Duodenal mucosa (tissue), 2 donors: ENCODE measurements around the gene RANBP9.

Experiments used
- H3K27ac ChIP-seq: one replicate; pipeline ENCODE4 v1.7.0; 2013; ENCODE audit warnings: low read depth, low read length
- H3K27me3 ChIP-seq, 2 donors: one replicate each; pipeline ENCODE4 v1.7.0; 2013; ENCODE audit warnings: low read length in 2 of 2, control low read depth in 1 of 2; ENCODE audit not compliant: insufficient read depth in 2 of 2, control insufficient read depth in 1 of 2
- H3K36me3 ChIP-seq, 2 donors: one replicate each; pipeline ENCODE4 v1.7.0; 2013; ENCODE audit warnings: low read length in 2 of 2, control low read depth in 1 of 2; ENCODE audit not compliant: insufficient read depth in 2 of 2, control insufficient read depth in 1 of 2
- H3K4me1 ChIP-seq, 2 donors: one replicate each; pipeline ENCODE4 v1.7.0; 2013; ENCODE audit warnings: low read length in 2 of 2, control low read depth in 1 of 2; ENCODE audit not compliant: insufficient read depth in 2 of 2, control insufficient read depth in 1 of 2
- H3K4me3 ChIP-seq, 2 donors: one replicate each; pipeline ENCODE4 v1.7.0; 2013; ENCODE audit warnings: low read length in 2 of 2, low read depth in 1 of 2
- H3K9ac ChIP-seq, 2 donors: one replicate each; pipeline ENCODE4 v1.7.0; 2013; ENCODE audit warnings: low read length in 2 of 2, low read depth in 1 of 2
- H3K9me3 ChIP-seq, 2 donors: one replicate each; pipeline ENCODE4 v1.7.0; 2013; ENCODE audit warnings: low read length in 2 of 2, control low read depth in 1 of 2; ENCODE audit not compliant: control insufficient read depth in 1 of 2

The RANBP9 gene

GRCh38 chr6:13669476-13669875 is 42.2 kb downstream of the RANBP9 start:
- H3K27me3 ChIP-seq: no peaks in the 10 kb centered on the region
- no peaks in the 10 kb centered on the region for H3K36me3 ChIP-seq
- H3K9ac ChIP-seq: no peak overlapping the region
- no peaks in the 10 kb centered on the region for H3K4me1 ChIP-seq
- no peak overlapping the region for H3K4me3 ChIP-seq
- no peaks in the 10 kb centered on the region for H3K9me3 ChIP-seq
- no peak overlapping the region for H3K27ac ChIP-seq

- no peaks in the 10 kb centered on the region for H3K4me1 ChIP-seq
- H3K27me3 ChIP-seq: no peaks in the 10 kb centered on the region
- H3K9me3 ChIP-seq: no peaks in the 10 kb centered on the region
- no peaks in the 10 kb centered on the region for H3K36me3 ChIP-seq
- H3K27ac ChIP-seq: no peak overlapping the region
- no peak overlapping the region for H3K9ac ChIP-seq
- no peak overlapping the region for H3K4me3 ChIP-seq
Measured at GRCh38 chr6:13668291-13668928, 43.2 kb downstream of the RANBP9 start.

GRCh38 chr6:13667655-13668054 is 44.0 kb downstream of the RANBP9 start:
- Histone ChIP-seq H3K4me1 (no peaks in the 10 kb centered on the region), H3K9ac (no peak overlapping the region), H3K9me3 (no peaks in the 10 kb centered on the region), H3K4me3 (no peak overlapping the region), H3K36me3 (no peaks in the 10 kb centered on the region), H3K27me3 (no peaks in the 10 kb centered on the region), H3K27ac (no peak overlapping the region)

GRCh38 chr6:13666194-13667105 is 45.2 kb downstream of the RANBP9 start:
- Histone ChIP-seq H3K4me1 (no peaks in the 10 kb centered on the region), H3K36me3 (no peaks in the 10 kb centered on the region), H3K9me3 (no peaks in the 10 kb centered on the region), H3K27ac (no peak overlapping the region), H3K4me3 (no peak overlapping the region), H3K9ac (no peak overlapping the region), H3K27me3 (no peaks in the 10 kb centered on the region)

DNA sequence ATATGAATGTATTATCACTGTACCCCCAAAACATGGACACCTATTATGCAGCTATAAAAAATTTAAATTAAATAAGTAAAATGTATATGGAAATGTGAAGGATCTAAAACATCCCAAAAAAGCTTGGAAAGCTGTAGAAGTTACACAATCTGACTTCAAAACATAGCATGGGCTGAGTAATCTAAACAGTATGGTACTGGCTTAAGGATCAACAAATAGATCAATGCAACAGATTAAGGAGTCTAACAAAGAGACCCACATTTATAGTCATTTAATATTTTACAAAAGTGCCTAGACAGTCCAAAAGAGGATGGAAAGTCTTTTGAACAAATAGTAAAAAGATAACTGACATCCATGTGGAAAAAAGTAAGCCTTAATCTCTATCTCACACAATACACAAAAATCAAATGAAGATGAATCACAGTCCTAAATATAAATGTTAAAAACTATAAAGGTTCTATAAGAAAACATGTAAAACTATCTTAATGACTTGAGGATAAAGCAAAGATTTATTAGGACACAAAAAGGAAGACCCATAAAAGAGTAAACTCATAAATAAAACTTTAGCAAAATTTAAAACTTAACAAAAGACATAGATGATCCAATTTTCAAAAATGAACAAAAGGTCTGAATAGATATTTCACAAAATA is 46.8 kb downstream of the RANBP9 start:
- Histone ChIP-seq H3K9me3 (no peaks in the 10 kb centered on the region), H3K4me3 (no peak overlapping the region), H3K36me3 (no peaks in the 10 kb centered on the region), H3K9ac (no peak overlapping the region), H3K27me3 (no peaks in the 10 kb centered on the region), H3K4me1 (peaks cover 0 to 6% of the 10 kb centered on the region in 2 donors), H3K27ac (no peak overlapping the region)

DNA sequence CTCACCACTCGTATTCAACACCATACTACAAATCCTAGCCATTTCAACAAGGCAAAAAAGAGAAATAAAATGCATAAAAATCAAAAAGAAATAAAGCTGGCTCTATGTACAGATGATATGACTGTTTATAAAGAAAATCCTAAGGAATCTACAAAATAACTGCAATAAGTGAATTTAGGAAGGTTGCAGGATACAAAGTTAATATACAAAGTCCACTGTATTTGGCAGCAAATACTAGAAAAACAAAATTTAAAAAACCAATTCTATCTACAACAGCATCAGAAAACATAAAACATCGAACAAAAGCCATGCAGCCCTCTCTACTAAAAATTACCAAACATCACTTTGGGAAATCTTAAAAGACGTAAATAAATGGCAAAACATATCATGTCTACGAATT is 47.6 kb downstream of the RANBP9 start:
- H3K27ac ChIP-seq: no peak overlapping the region
- peaks cover 0 to 9% of the 10 kb centered on the region in 2 donors for H3K4me1 ChIP-seq
- no peaks in the 10 kb centered on the region for H3K27me3 ChIP-seq
- H3K9ac ChIP-seq: no peak overlapping the region
- no peaks in the 10 kb centered on the region for H3K9me3 ChIP-seq
- no peak overlapping the region for H3K4me3 ChIP-seq
- no peaks in the 10 kb centered on the region for H3K36me3 ChIP-seq

- Histone ChIP-seq H3K9ac (no peak overlapping the region), H3K27ac (no peak overlapping the region), H3K9me3 (no peaks in the 10 kb centered on the region), H3K4me3 (no peak overlapping the region), H3K4me1 (peaks cover 0 to 9% of the 10 kb centered on the region in 2 donors), H3K27me3 (no peaks in the 10 kb centered on the region), H3K36me3 (no peaks in the 10 kb centered on the region)
Measured at GRCh38 chr6:13662651-13663334, 48.8 kb downstream of the RANBP9 start.

GRCh38 chr6:13661647-13662046 is 50.0 kb downstream of the RANBP9 start:
- Histone ChIP-seq H3K27ac (no peak overlapping the region), H3K36me3 (no peaks in the 10 kb centered on the region), H3K9ac (no peak overlapping the region), H3K27me3 (no peaks in the 10 kb centered on the region), H3K4me3 (no peak overlapping the region), H3K4me1 (peaks cover 0 to 9% of the 10 kb centered on the region in 2 donors), H3K9me3 (no peaks in the 10 kb centered on the region)

DNA sequence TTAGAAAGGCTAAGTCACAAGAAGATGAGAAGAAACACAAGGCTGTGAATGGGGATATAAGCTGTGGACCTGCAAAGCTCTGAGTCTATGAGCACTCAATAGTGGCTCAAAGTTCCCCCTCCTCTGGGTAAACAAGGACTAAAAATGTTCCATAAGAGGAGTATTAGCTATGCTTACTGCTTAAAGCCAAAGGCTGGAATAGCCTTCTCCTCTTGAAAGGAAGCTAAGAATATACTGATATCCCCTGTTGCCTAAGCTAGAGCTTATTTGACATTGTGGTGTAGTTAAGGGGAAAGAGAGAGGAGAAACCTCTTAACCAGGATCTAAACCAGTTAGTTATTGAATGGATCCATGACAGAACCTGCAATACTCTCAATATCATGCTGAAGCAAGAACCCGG is 50.7 kb downstream of the RANBP9 start:
- no peak overlapping the region for H3K27ac ChIP-seq
- peaks cover 0 to 9% of the 10 kb centered on the region in 2 donors for H3K4me1 ChIP-seq
- no peak overlapping the region for H3K4me3 ChIP-seq
- H3K9ac ChIP-seq: no peak overlapping the region
- H3K27me3 ChIP-seq: no peaks in the 10 kb centered on the region
- no peaks in the 10 kb centered on the region for H3K9me3 ChIP-seq
- H3K36me3 ChIP-seq: no peaks in the 10 kb centered on the region
